Left lung (tissue), 10 donors: ENCODE measurements around the gene RGS12. TPM values are rescaled to one million over a fixed set of nuclear protein-coding genes. Genes with fewer than 3 reads are reported as not detected.
A peak's percentile ranks its signal among the peaks of the same experiment; 100 is the strongest.

ENCODE experiments used
- ATAC-seq: fragments of 200-7000 bp; cut with Tn5 transposase; one replicate; pipeline ENCODE4 v1.9.1; 2020; ENCODE audit warnings: moderate library complexity
- DNase-seq, 4 donors: peaks; one replicate each; pipeline ENCODE4 v3.0.0-alpha.2; 2013 to 2020
- H3K27ac ChIP-seq, 2 donors: fragments of 200-600 bp; sonication (generic) in 1 of 2; one replicate each; pipeline versions ENCODE4 v1.5.0 to v1.8.0; 2020 to 2021
- H3K27me3 ChIP-seq, 2 donors: fragments of 200-600 bp; sonication (generic) in 1 of 2; one replicate each; pipeline versions ENCODE4 v1.5.0 to v1.8.0; 2020 to 2021
- H3K36me3 ChIP-seq, 2 donors: fragments of 200-600 bp; sonication (generic) in 1 of 2; one replicate each; pipeline versions ENCODE4 v1.5.0 to v1.8.0; 2020 to 2021
- H3K4me1 ChIP-seq, 2 donors: fragments of 200-600 bp; one replicate each; pipeline ENCODE4 v1.8.0; 2021
- H3K4me3 ChIP-seq, 2 donors: fragments of 200-600 bp; sonication (generic) in 1 of 2; one replicate each; pipeline versions ENCODE4 v1.5.0 to v1.8.0; 2020 to 2021; ENCODE audit warnings: mild to moderate bottlenecking in 1 of 2
- H3K9me3 ChIP-seq, 2 donors: fragments of 200-600 bp; sonication (generic) in 1 of 2; one replicate each; pipeline versions ENCODE4 v1.5.0 to v1.8.0; 2020 to 2021
- CTCF ChIP-seq, 2 donors: fragments of 200-600 bp; sonication (generic) in 1 of 2; IDR thresholded peaks; one replicate each; pipeline versions ENCODE4 v1.5.0 to v1.8.0; 2021; ENCODE audit warnings: antibody characterized with exemption in 2 of 2
- intact Hi-C, 2 donors: fragments of 100-400 bp; cut with DNase I; formaldehyde crosslinking; loops; one replicate each; pipeline versions ENCODE4 v1.11.2 to v1.14.2; 2022
- polyA plus RNA-seq, 6 donors: library from polyadenylated mRNA; unstranded; fragments of 120-200 nt; gene quantifications; one replicate each; pipeline ENCODE4 v1.2.1, GENCODE V29; 2013; ENCODE audit not compliant: insufficient read length in 6 of 6
- total RNA-seq, 2 donors: library from RNA; stranded (reverse); fragmentation: NEBNext Ultra II Directional; extraction: Animal tissue kit (Norgen Biotek cat#: 25700); gene quantifications; one replicate each; pipeline ENCODE4 v1.2.1, GENCODE V29; 2021
- donor health status: DM: no; HTN: yes; CAD: no.
- donor health status: DM: no; HTN: no; CAD: no.

RGS12 gene
- total and polyA plus RNA-seq, 8 donors, result 28.2 to 80.7 (median 68.2) TPM

GRCh38 chr4:3254302-3255131, 38.3 kb upstream of the RGS12 start:
- Histone ChIP-seq H3K9me3 (no peaks in the 10 kb centered on the region), H3K36me3 (peaks cover 0 to 10% of the 10 kb centered on the region in 2 donors), H3K4me3 (no peak overlapping the region), H3K4me1 (no peaks in the 10 kb centered on the region), H3K27me3 (no peaks in the 10 kb centered on the region), H3K27ac (no peak overlapping the region)
- ATAC-seq, result no peak
- intact Hi-C loops, result no loop called here
- peak in 2 of 4 donors; percentile 22 to 56 for DNase-seq
- no peak for TF ChIP-seq CTCF (IDR thresholded peaks at IDR 0.05)

- no peaks in the 10 kb centered on the region for H3K27me3 ChIP-seq
- ATAC-seq (no peak), DNase-seq (peak in 2 of 4 donors; percentile 18 to 75)
- intact Hi-C loops, result no loop called here
- no peaks in the 10 kb centered on the region for H3K4me1 ChIP-seq
- H3K4me3 ChIP-seq, result no peak overlapping the region
- no peaks in the 10 kb centered on the region for H3K9me3 ChIP-seq
- peaks cover 0 to 10% of the 10 kb centered on the region in 2 donors for H3K36me3 ChIP-seq
- TF ChIP-seq CTCF (IDR thresholded peaks at IDR 0.05), result no peak
- no peak overlapping the region for H3K27ac ChIP-seq
Measured at GRCh38 chr4:3255611-3256186, 37.1 kb upstream of the RGS12 start.

- peak in 2 of 4 donors; percentile 14 to 52 for DNase-seq
- no peak overlapping the region for H3K27ac ChIP-seq
- no peak for ATAC-seq
Measured at GRCh38 chr4:3256230-3257102, 36.4 kb upstream of the RGS12 start.

GRCh38 chr4:3257103-3257555, 35.7 kb upstream of the RGS12 start:
- Histone ChIP-seq H3K9me3 (no peaks in the 10 kb centered on the region), H3K4me3 (no peak overlapping the region), H3K27ac (no peak overlapping the region), H3K4me1 (no peaks in the 10 kb centered on the region), H3K36me3 (peaks cover 0 to 10% of the 10 kb centered on the region in 2 donors), H3K27me3 (no peaks in the 10 kb centered on the region)
- DNase-seq (peak in 2 of 4 donors; percentile 37 to 53), ATAC-seq (no peak)
- no peak for TF ChIP-seq CTCF (IDR thresholded peaks at IDR 0.05)
- intact Hi-C loops, result no loop called here

More at GRCh38 chr4:3256230-3257102, 36.4 kb upstream of the RGS12 start:
- no peaks in the 10 kb centered on the region for H3K9me3 ChIP-seq
- TF ChIP-seq CTCF (IDR thresholded peaks at IDR 0.05), result no peak
- no peaks in the 10 kb centered on the region for H3K4me1 ChIP-seq
- no peak overlapping the region for H3K4me3 ChIP-seq
- intact Hi-C loops, result no loop called here
- H3K27me3 ChIP-seq, result no peaks in the 10 kb centered on the region
- peaks cover 0 to 10% of the 10 kb centered on the region in 2 donors for H3K36me3 ChIP-seq
